CD14-positive monocyte (primary cell): Measurements from ENCODE around the gene PCBP3. TPM values are rescaled to one million over a fixed set of nuclear protein-coding genes. Genes with fewer than 3 reads are reported as not detected.

Experiments
- DNase-seq, 3 donors: peaks; one replicate each; pipeline ENCODE4 v3.0.0-alpha.2; 2011 to 2022
- H2AFZ ChIP-seq: 2 replicates; pipeline ENCODE4 v1.6.0; 2012; ENCODE audit warnings: mild to moderate bottlenecking, low read depth, low read length, inconsistent platforms; ENCODE audit not compliant: insufficient read depth, poor library complexity, severe bottlenecking
- H3K27ac ChIP-seq, 2 donors: 1 replicate in 1 of 2; 2 replicates in 1 of 2; pipeline ENCODE4 v1.5.1; 2012 to 2013; ENCODE audit warnings: low read length in 2 of 2, control low read depth in 1 of 2, inconsistent platforms in 1 of 2, low read depth in 1 of 2, mild to moderate bottlenecking in 1 of 2
- H3K27me3 ChIP-seq, 2 donors: one replicate each; pipeline versions ENCODE4 v1.6.0 to v1.6.1; 2011 to 2013; ENCODE audit warnings: low read length in 2 of 2; ENCODE audit not compliant: control insufficient read depth in 2 of 2, insufficient read depth in 2 of 2
- H3K36me3 ChIP-seq, 2 donors: replicated peaks in 1 of 2; 1 replicate in 1 of 2; 2 replicates in 1 of 2; pipeline versions ENCODE4 v1.5.1 to v1.6.1; 2012 to 2013; ENCODE audit warnings: low read length in 2 of 2, control low read depth in 1 of 2, inconsistent platforms in 1 of 2, mild to moderate bottlenecking in 1 of 2; ENCODE audit not compliant: insufficient read depth in 2 of 2, control insufficient read depth in 1 of 2
- H3K4me1 ChIP-seq, 2 donors: 1 replicate in 1 of 2; 2 replicates in 1 of 2; pipeline versions ENCODE4 v1.5.1 to v1.6.1; 2012 to 2013; ENCODE audit warnings: low read length in 2 of 2, control low read depth in 1 of 2, inconsistent platforms in 1 of 2, mild to moderate bottlenecking in 1 of 2, moderate library complexity in 1 of 2; ENCODE audit not compliant: insufficient read depth in 2 of 2, control insufficient read depth in 1 of 2
- H3K4me2 ChIP-seq: replicated peaks from 2 replicates; pipeline ENCODE3; 2012; ENCODE audit warnings: low read length, moderate library complexity, mild to moderate bottlenecking; ENCODE audit not compliant: poor library complexity, severe bottlenecking; ENCODE audit errors: extremely low read depth
- H3K4me3 ChIP-seq, 3 experiments: fragments of 200-600 bp in 1 of 3; sonication (generic) in 1 of 3; replicated peaks in 1 of 3; 1 replicate in 2 of 3; 2 replicates in 1 of 3; pipeline ENCODE4 v1.5.1; 2011 to 2013; ENCODE audit warnings: low read length in 3 of 3, mild to moderate bottlenecking in 3 of 3, control low read depth in 2 of 3, low read depth in 2 of 3, inconsistent platforms in 1 of 3, moderate library complexity in 1 of 3
- H3K79me2 ChIP-seq: 2 replicates; pipeline ENCODE4 v1.6.0; 2012; ENCODE audit warnings: mild to moderate bottlenecking, control low read depth, inconsistent platforms, low read length, moderate library complexity; ENCODE audit not compliant: insufficient read depth
- H3K9ac ChIP-seq: 2 replicates; pipeline ENCODE4 v1.6.0; 2017; ENCODE audit warnings: low read length, mild to moderate bottlenecking; ENCODE audit not compliant: insufficient read depth, poor library complexity, severe bottlenecking
- H3K9me3 ChIP-seq, 2 donors: replicated peaks in 1 of 2; 1 replicate in 1 of 2; 2 replicates in 1 of 2; pipeline versions ENCODE4 v1.5.1 to v1.6.1; 2012 to 2013; ENCODE audit warnings: low read length in 2 of 2, control low read depth in 1 of 2; ENCODE audit not compliant: control insufficient read depth in 1 of 2, insufficient read depth in 1 of 2
- H4K20me1 ChIP-seq: 2 replicates; pipeline ENCODE4 v1.6.0; 2012; ENCODE audit warnings: mild to moderate bottlenecking, low read length, control low read depth, moderate library complexity; ENCODE audit not compliant: insufficient read depth
- H3K27ac Mint-ChIP-seq, 7 donors: one replicate each; pipeline ENCODE4 v1.8.0; 2020; ENCODE audit warnings: mild to moderate bottlenecking in 7 of 7, mixed read lengths in 7 of 7, moderate library complexity in 6 of 7, inconsistent platforms in 2 of 7
- H3K27me3 Mint-ChIP-seq, 3 donors: one replicate each; pipeline ENCODE4 v1.8.0; 2021 to 2022; ENCODE audit warnings: low read depth in 3 of 3, mild to moderate bottlenecking in 3 of 3, mixed read lengths in 3 of 3, moderate library complexity in 3 of 3, inconsistent platforms in 1 of 3
- H3K36me3 Mint-ChIP-seq, 2 donors: one replicate each; pipeline ENCODE4 v1.8.0; 2020; ENCODE audit warnings: mixed read lengths in 2 of 2, inconsistent platforms in 1 of 2, mild to moderate bottlenecking in 1 of 2
- H3K4me1 Mint-ChIP-seq: one replicate; pipeline ENCODE4 v1.8.0; 2020; ENCODE audit warnings: mild to moderate bottlenecking, mixed read lengths
- H3K4me3 Mint-ChIP-seq, 2 donors: one replicate each; pipeline ENCODE4 v1.8.0; 2020; ENCODE audit warnings: mild to moderate bottlenecking in 2 of 2, mixed read lengths in 2 of 2, moderate library complexity in 1 of 2
- H3K9me3 Mint-ChIP-seq, 7 donors: one replicate each; pipeline ENCODE4 v1.8.0; 2020 to 2022; ENCODE audit warnings: mixed read lengths in 7 of 7, mild to moderate bottlenecking in 6 of 7, moderate library complexity in 6 of 7, inconsistent platforms in 2 of 7
- CTCF ChIP-seq: fragments of 200-600 bp; IDR thresholded peaks from one replicate; pipeline ENCODE4 v1.8.0; 2022; ENCODE audit warnings: antibody characterized with exemption, mild to moderate bottlenecking
- WGBS: methylation state at CpG from one replicate; pipeline ENCODE4 v1.1.5; 2013; ENCODE audit warnings: missing lambda C conversion rate; ENCODE audit not compliant: insufficient coverage; 5-methylcytosine and 5-hydroxymethylcytosine counted together
- intact Hi-C, 2 donors: fragments of 100-400 bp; cut with micrococcal nuclease; formaldehyde crosslinking; loops; one replicate each; pipeline versions ENCODE4 v1.15.0 to v1.15.1; 2023
- polyA plus RNA-seq, 3 donors: library from polyadenylated mRNA; depleted of rRNA in 1 of 3; unstranded in 2 of 3; stranded (reverse) in 1 of 3; fragments of 300-500 nt in 2 of 3; fragments of >200 nt in 1 of 3; fragmentation: Illumina TruSeq in 2 of 3; gene quantifications; 1 replicate in 2 of 3; 2 replicates in 1 of 3; pipeline ENCODE4 v1.2.3, GENCODE V29; 2012 to 2021

The PCBP3 gene
- polyA plus RNA-seq, 3 donors, result 0.34 to 0.49 TPM; not detected in 1

GRCh38 chr21:45792682-45793383 lies 149.3 kb downstream of the PCBP3 start:
- 95% methylated on average over 19 of the region's 22 CpGs for WGBS
- H3K9ac ChIP-seq, result no peak overlapping the region
- H4K20me1 ChIP-seq, result no peaks in the 10 kb centered on the region
- peaks cover 0 to 2% (median 0%) of the 10 kb centered on the region in 7 donors for H3K9me3 Mint-ChIP-seq
- no peak for TF ChIP-seq CTCF
- no peak overlapping the region for H2AFZ ChIP-seq
- no peaks in the 10 kb centered on the region for H3K4me1 Mint-ChIP-seq
- no peak overlapping the region for H3K27ac ChIP-seq
- H3K4me3 ChIP-seq, result no peak overlapping the region
- intact Hi-C loops, result no loop called here
- H3K27me3 ChIP-seq, result no peaks in the 10 kb centered on the region
- DNase-seq, result no peak
- no peaks in the 10 kb centered on the region for H3K9me3 ChIP-seq
- H3K4me1 ChIP-seq, result no peaks in the 10 kb centered on the region
- H3K36me3 ChIP-seq, result no peaks in the 10 kb centered on the region
- H3K36me3 Mint-ChIP-seq, result no peaks in the 10 kb centered on the region
- H3K4me2 ChIP-seq, result no peak overlapping the region
- no peak overlapping the region for H3K4me3 Mint-ChIP-seq
- no peaks in the 10 kb centered on the region for H3K79me2 ChIP-seq
- no peak overlapping the region for H3K27ac Mint-ChIP-seq
- H3K27me3 Mint-ChIP-seq, result no peaks in the 10 kb centered on the region

GRCh38 chr21:45794027-45794426 lies 150.5 kb downstream of the PCBP3 start:
- H3K27ac ChIP-seq, result no peak overlapping the region
- H3K4me2 ChIP-seq, result no peak overlapping the region
- H3K4me3 Mint-ChIP-seq, result no peak overlapping the region
- H3K4me1 Mint-ChIP-seq, result no peaks in the 10 kb centered on the region
- H3K79me2 ChIP-seq, result no peaks in the 10 kb centered on the region
- no peaks in the 10 kb centered on the region for H3K27me3 Mint-ChIP-seq
- no peak overlapping the region for H3K9ac ChIP-seq
- H3K9me3 ChIP-seq, result no peaks in the 10 kb centered on the region
- TF ChIP-seq CTCF, result no peak
- no peaks in the 10 kb centered on the region for H3K27me3 ChIP-seq
- no peaks in the 10 kb centered on the region for H3K36me3 Mint-ChIP-seq
- H3K27ac Mint-ChIP-seq, result no peak overlapping the region
- no peak overlapping the region for H3K4me3 ChIP-seq
- 93% methylated on average over 3 of the region's 6 CpGs for WGBS
- no peaks in the 10 kb centered on the region for H3K36me3 ChIP-seq
- no peaks in the 10 kb centered on the region for H3K9me3 Mint-ChIP-seq
- intact Hi-C loops, result no loop called here
- no peaks in the 10 kb centered on the region for H3K4me1 ChIP-seq
- no peak overlapping the region for H2AFZ ChIP-seq
- no peak for DNase-seq
- H4K20me1 ChIP-seq, result no peaks in the 10 kb centered on the region
